HepG2 (cell line): ENCODE results near the gene RHBDD2. TPM values are rescaled to one million over a fixed set of nuclear protein-coding genes. Genes with fewer than 3 reads are reported as not detected.

Source experiments
- ATF1 ChIP-seq: IDR thresholded peaks from 2 replicates; pipeline ENCODE4 v1.6.1; 2016; ENCODE audit warnings: mild to moderate bottlenecking, control low read depth
- HNF1B ChIP-seq: sonication (generic); formaldehyde crosslinking; IDR thresholded peaks from 2 replicates; pipeline ENCODE4 v1.5.1; 2020; ENCODE audit warnings: mild to moderate bottlenecking, moderate library complexity, missing genetic modification reagents
- HOXA3 ChIP-seq: sonication (generic); formaldehyde crosslinking; IDR thresholded peaks from 2 replicates; pipeline ENCODE4 v1.5.0; 2020; ENCODE audit warnings: missing genetic modification reagents
- KDM2A ChIP-seq: sonication (generic); formaldehyde crosslinking; IDR thresholded peaks from 2 replicates; pipeline ENCODE4 v1.4.0; 2020; ENCODE audit warnings: low read depth, missing genetic modification reagents, borderline replicate concordance
- NCOA1 ChIP-seq: sonication (generic); formaldehyde crosslinking; IDR thresholded peaks from 2 replicates; pipeline ENCODE4 v1.9.0; 2021; ENCODE audit warnings: missing genetic modification reagents
- NR2F1 ChIP-seq, 2 experiments: fragments of 450-650 bp in 1 of 2; formaldehyde crosslinking in 1 of 2; IDR thresholded peaks; 2 replicates each; pipeline versions ENCODE4 v1.5.0 to v1.6.1; 2016 to 2020; ENCODE audit warnings: mild to moderate bottlenecking in 1 of 2, missing compliant biosample characterization in 1 of 2, missing genetic modification reagents in 1 of 2, moderate library complexity in 1 of 2
- RNF2 ChIP-seq: fragments of 450-650 bp; conservative IDR thresholded peaks from 2 replicates; pipeline ENCODE4 v1.6.1; 2016; ENCODE audit warnings: low read depth
- SPEN ChIP-seq: sonication (generic); formaldehyde crosslinking; IDR thresholded peaks from 2 replicates; pipeline ENCODE4 v1.5.1; 2020; ENCODE audit warnings: low read depth, mild to moderate bottlenecking, missing genetic modification reagents
- ZBTB34 ChIP-seq: sonication (generic); formaldehyde crosslinking; IDR thresholded peaks from 2 replicates; pipeline ENCODE4 v1.8.0; 2022; ENCODE audit warnings: mild to moderate bottlenecking, missing genetic modification reagents
- ZBTB43 ChIP-seq: sonication (generic); formaldehyde crosslinking; conservative IDR thresholded peaks from 2 replicates; pipeline ENCODE4 v1.4.0; 2020; ENCODE audit warnings: missing genetic modification reagents
- ZFP90 ChIP-seq: sonication (generic); formaldehyde crosslinking; IDR thresholded peaks from 2 replicates; pipeline ENCODE4 v1.8.0; 2022; ENCODE audit warnings: missing genetic modification reagents, mild to moderate bottlenecking, inconsistent platforms, borderline replicate concordance
- ZNF563 ChIP-seq: sonication (generic); formaldehyde crosslinking; IDR thresholded peaks from 2 replicates; pipeline ENCODE4 v1.8.0; 2022; ENCODE audit warnings: mild to moderate bottlenecking, moderate library complexity, missing genetic modification reagents
- ZNF607 ChIP-seq: sonication (generic); formaldehyde crosslinking; IDR thresholded peaks from 2 replicates; pipeline ENCODE4 v1.5.1; 2020; ENCODE audit warnings: missing genetic modification reagents, mild to moderate bottlenecking, borderline replicate concordance
- ZNF777 ChIP-seq: sonication (generic); formaldehyde crosslinking; IDR thresholded peaks from 2 replicates; pipeline ENCODE4 v1.4.0; 2020; ENCODE audit warnings: missing genetic modification reagents
- ZNF790 ChIP-seq: sonication (generic); formaldehyde crosslinking; IDR thresholded peaks from 2 replicates; pipeline ENCODE4 v1.8.0; 2022; ENCODE audit warnings: missing genetic modification reagents, mild to moderate bottlenecking, borderline replicate concordance
- polyA plus RNA-seq, 8 experiments: library from polyadenylated mRNA; depleted of rRNA in 3 of 8; stranded (reverse) in 7 of 8; unstranded in 1 of 8; fragments of >200 nt; fragmentation: Illumina TruSeq in 4 of 8; extraction: Trizol in 4 of 8; gene quantifications; 2 replicates each; pipeline versions ENCODE4 v1.2.1 to v1.2.3, GENCODE V29; 2011 to 2016; ENCODE audit warnings: low read depth in 4 of 8, missing spikeins in 1 of 8, mixed read lengths in 1 of 8; ENCODE audit not compliant: insufficient read depth in 1 of 8
- total RNA-seq, 5 experiments: library from RNA; depleted of rRNA; stranded (reverse); fragments of >200 nt; fragmentation: Illumina TruSeq; extraction: Trizol; gene quantifications; 2 replicates each; pipeline ENCODE4 v1.2.3, GENCODE V29; 2016; ENCODE audit warnings: low read depth in 1 of 5
- TF ChIP-seq, protein P1 (sequence below): sonication (generic); formaldehyde crosslinking; IDR thresholded peaks from 2 replicates; pipeline ENCODE4 v1.4.0; 2020; ENCODE audit warnings: low read depth, missing genetic modification reagents
- TF ChIP-seq, protein P2 (sequence below): sonication (generic); formaldehyde crosslinking; IDR thresholded peaks from 2 replicates; pipeline ENCODE4 v1.5.0; 2020; ENCODE audit warnings: missing genetic modification reagents

RHBDD2 gene
- total and polyA plus RNA-seq, 2 of the 13 experiments (the other 11 are each of a cell fraction or from before 2014, with no cell fraction given), result 23.1 to 26.4 TPM

DNA sequence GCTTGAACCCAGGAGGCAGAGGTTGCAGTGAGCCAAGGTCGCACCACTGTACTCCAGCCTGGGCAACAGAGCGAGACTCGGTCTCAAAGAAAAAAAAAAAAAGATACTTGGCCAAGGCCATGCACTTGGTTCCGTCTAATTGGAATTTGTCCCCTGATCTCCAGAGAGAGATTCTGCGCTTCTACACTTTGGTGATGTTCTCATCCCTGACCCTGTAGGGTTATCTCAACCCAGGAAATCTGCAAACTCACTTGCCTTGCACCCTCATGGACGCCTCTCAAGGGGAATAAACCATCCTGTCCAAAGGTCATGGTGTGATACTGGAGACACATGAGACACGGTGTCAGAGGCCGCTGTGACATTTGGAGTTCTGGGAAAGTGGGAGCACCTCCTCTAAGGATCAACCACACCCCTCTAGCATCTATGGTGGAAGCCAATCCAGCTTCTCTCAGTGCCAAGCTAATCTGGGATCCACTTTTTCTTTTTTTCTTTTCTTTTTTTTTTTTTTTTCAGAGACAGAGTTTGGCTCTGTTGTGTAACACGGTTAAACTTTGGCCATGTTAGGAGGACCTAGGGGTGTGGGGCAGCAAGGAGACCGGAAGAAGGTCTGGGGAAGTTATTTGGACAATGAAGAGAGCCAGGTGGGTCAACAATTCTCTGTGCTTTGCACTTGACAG is 28.3 kb downstream of the RHBDD2 start (continued):
- TF ChIP-seq, protein P1, sequence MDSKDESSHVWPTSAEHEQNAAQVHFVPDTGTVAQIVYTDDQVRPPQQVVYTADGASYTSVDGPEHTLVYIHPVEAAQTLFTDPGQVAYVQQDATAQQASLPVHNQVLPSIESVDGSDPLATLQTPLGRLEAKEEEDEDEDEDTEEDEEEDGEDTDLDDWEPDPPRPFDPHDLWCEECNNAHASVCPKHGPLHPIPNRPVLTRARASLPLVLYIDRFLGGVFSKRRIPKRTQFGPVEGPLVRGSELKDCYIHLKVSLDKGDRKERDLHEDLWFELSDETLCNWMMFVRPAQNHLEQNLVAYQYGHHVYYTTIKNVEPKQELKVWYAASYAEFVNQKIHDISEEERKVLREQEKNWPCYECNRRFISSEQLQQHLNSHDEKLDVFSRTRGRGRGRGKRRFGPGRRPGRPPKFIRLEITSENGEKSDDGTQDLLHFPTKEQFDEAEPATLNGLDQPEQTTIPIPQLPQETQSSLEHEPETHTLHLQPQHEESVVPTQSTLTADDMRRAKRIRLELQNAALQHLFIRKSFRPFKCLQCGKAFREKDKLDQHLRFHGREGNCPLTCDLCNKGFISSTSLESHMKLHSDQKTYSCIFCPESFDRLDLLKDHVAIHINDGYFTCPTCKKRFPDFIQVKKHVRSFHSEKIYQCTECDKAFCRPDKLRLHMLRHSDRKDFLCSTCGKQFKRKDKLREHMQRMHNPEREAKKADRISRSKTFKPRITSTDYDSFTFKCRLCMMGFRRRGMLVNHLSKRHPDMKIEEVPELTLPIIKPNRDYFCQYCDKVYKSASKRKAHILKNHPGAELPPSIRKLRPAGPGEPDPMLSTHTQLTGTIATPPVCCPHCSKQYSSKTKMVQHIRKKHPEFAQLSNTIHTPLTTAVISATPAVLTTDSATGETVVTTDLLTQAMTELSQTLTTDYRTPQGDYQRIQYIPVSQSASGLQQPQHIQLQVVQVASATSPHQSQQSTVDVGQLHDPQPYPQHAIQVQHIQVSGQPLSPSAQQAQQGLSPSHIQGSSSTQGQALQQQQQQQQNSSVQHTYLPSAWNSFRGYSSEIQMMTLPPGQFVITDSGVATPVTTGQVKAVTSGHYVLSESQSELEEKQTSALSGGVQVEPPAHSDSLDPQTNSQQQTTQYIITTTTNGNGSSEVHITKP, result peak; percentile 91; the same call in 1 of the 2 replicates
- TF ChIP-seq KDM2A (CRISPR knock-in tag) (0 out of 2 replicates have a peak, but pooled peaks have one; percentile 1), NCOA1 (CRISPR knock-in tag) (no peak), SPEN (CRISPR knock-in tag) (0 out of 2 replicates have a peak, but pooled peaks have one; percentile 20), ZBTB34 (CRISPR knock-in tag) (peak; percentile 50; the same call in 1 of the 2 replicates), ZBTB43 (peak; percentile 60), HOXA3 (CRISPR knock-in tag) (peak; percentile 87), ATF1 (peak; percentile 60), RNF2 (no peak), NR2F1 (CRISPR knock-in tag; IDR thresholded peaks at IDR 0.05) (peak; percentile 85 to 87), ZNF777 (CRISPR knock-in tag) (0 out of 2 replicates have a peak, but pooled peaks have one; percentile 29), ZNF790 (no peak), HNF1B (CRISPR knock-in tag) (no peak), ZNF607 (no peak), ZFP90 (no peak), ZNF563 (CRISPR knock-in tag) (no peak)
- TF ChIP-seq, protein P2, sequence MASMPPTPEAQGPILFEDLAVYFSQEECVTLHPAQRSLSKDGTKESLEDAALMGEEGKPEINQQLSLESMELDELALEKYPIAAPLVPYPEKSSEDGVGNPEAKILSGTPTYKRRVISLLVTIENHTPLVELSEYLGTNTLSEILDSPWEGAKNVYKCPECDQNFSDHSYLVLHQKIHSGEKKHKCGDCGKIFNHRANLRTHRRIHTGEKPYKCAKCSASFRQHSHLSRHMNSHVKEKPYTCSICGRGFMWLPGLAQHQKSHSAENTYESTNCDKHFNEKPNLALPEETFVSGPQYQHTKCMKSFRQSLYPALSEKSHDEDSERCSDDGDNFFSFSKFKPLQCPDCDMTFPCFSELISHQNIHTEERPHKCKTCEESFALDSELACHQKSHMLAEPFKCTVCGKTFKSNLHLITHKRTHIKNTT (CRISPR knock-in tag), result no peak
